Stimulated activated CD4-positive, alpha-beta T cell treated with anti-CD3 and anti-CD28 coated beads, Interleukin-2, amount 100 ng/mL, for 4 hours (primary cell): ENCODE measurements around the gene ARID3A.

ENCODE experiments used
- DNase-seq: peaks from one replicate; pipeline ENCODE4 v3.0.0-alpha.2; 2020; ENCODE audit warnings: low read depth

Gene ARID3A

GRCh38 chr19:1004803-1005664 lies 79.2 kb downstream of the ARID3A start:
- DNase-seq, result no peak

GRCh38 chr19:1006711-1007398 lies 81.0 kb downstream of the ARID3A start:
- no peak for DNase-seq

- no peak for DNase-seq
Measured at GRCh38 chr19:1007399-1008251, 81.8 kb downstream of the ARID3A start.

GRCh38 chr19:1008268-1009040 lies 82.6 kb downstream of the ARID3A start:
- DNase-seq, result no peak

- no peak for DNase-seq
Measured at GRCh38 chr19:1009041-1009980, 83.5 kb downstream of the ARID3A start.

- DNase-seq, result no peak
Measured at GRCh38 chr19:1009981-1010538, 84.2 kb downstream of the ARID3A start.

- no peak for DNase-seq
Measured at GRCh38 chr19:1010586-1011510, 85.0 kb downstream of the ARID3A start.

- DNase-seq, result no peak
Measured at GRCh38 chr19:1011831-1012333, 86.0 kb downstream of the ARID3A start.

GRCh38 chr19:1012334-1012733 lies 86.5 kb downstream of the ARID3A start:
- no peak for DNase-seq

- DNase-seq, result no peak
Measured at GRCh38 chr19:1013218-1013617, 87.4 kb downstream of the ARID3A start.

- no peak for DNase-seq
Measured at GRCh38 chr19:1014161-1015060, 88.6 kb downstream of the ARID3A start.

GRCh38 chr19:1015061-1015781 lies 89.4 kb downstream of the ARID3A start:
- no peak for DNase-seq

GRCh38 chr19:1015782-1016646 lies 90.2 kb downstream of the ARID3A start:
- DNase-seq, result no peak

- DNase-seq, result no peak
Measured at GRCh38 chr19:1016647-1017114, 90.8 kb downstream of the ARID3A start.

GRCh38 chr19:1017115-1017905 lies 91.5 kb downstream of the ARID3A start:
- DNase-seq, result no peak
